Neural cell (in vitro differentiated cells): ENCODE data around the gene OR4F15.

Experiments used
- CTCF ChIP-seq: fragments of 450-650 bp; IDR thresholded peaks from 2 replicates; pipeline ENCODE4 v1.5.1; 2014; ENCODE audit warnings: antibody characterized with exemption, mild to moderate bottlenecking, moderate library complexity; ENCODE audit not compliant: poor library complexity, severe bottlenecking
- EP300 ChIP-seq: fragments of 450-650 bp; conservative IDR thresholded peaks from 2 replicates; pipeline ENCODE4 v1.6.1; 2014; ENCODE audit warnings: antibody characterized with exemption, mild to moderate bottlenecking, moderate library complexity; ENCODE audit not compliant: poor library complexity, severe bottlenecking
- EZH2 ChIP-seq: fragments of 200-600, 300-800 bp; shearing (Covaris generic), sonication (generic); IDR thresholded peaks from 2 replicates; pipeline ENCODE4 v1.6.1; 2014; ENCODE audit warnings: antibody characterized with exemption, low read length, borderline replicate concordance, mild to moderate bottlenecking; ENCODE audit not compliant: insufficient read depth, poor library complexity, severe bottlenecking
- MXI1 ChIP-seq: fragments of 450-650 bp; conservative IDR thresholded peaks from 2 replicates; pipeline ENCODE4 v1.6.1; 2014; ENCODE audit warnings: antibody characterized with exemption, mild to moderate bottlenecking; ENCODE audit not compliant: poor library complexity, severe bottlenecking
- POLR2AphosphoS5 ChIP-seq: IDR thresholded peaks from 2 replicates; pipeline ENCODE4 v1.6.1; 2012
- RAD21 ChIP-seq: fragments of 450-650 bp; conservative IDR thresholded peaks from 2 replicates; pipeline ENCODE4 v1.6.1; 2014; ENCODE audit warnings: antibody characterized with exemption, mild to moderate bottlenecking, moderate library complexity
- REST ChIP-seq: IDR thresholded peaks from 2 replicates; pipeline ENCODE4 v1.6.1; 2012; ENCODE audit warnings: borderline replicate concordance
- SMC3 ChIP-seq: fragments of 450-650 bp; conservative IDR thresholded peaks from 2 replicates; pipeline ENCODE4 v1.6.1; 2014; ENCODE audit warnings: antibody characterized with exemption, mild to moderate bottlenecking, moderate library complexity; ENCODE audit not compliant: poor library complexity
- TAF1 ChIP-seq: IDR thresholded peaks from 2 replicates; pipeline ENCODE4 v1.6.1; 2012; ENCODE audit warnings: low read depth

GRCh38 chr15:101810876-101811275, 1.1 kb upstream of the OR4F15 start:
- no peak for TF ChIP-seq CTCF
- no peak for TF ChIP-seq MXI1
- TF ChIP-seq POLR2AphosphoS5, result no peak
- TF ChIP-seq EZH2, result no peak
- TF ChIP-seq REST, result no peak
- no peak for TF ChIP-seq TAF1
- no peak for TF ChIP-seq RAD21
- no peak for TF ChIP-seq EP300
- TF ChIP-seq SMC3, result no peak
